ENCODE results near the gene EIF3C.
"Not testable (repeated sequence)": the region's sequence is repeated elsewhere in the genome, so short reads cannot be mapped to it uniquely, and the experiment has no call there.

- not testable (repeated sequence) for TF ChIP-seq CTCF (conservative IDR thresholded peaks at IDR 0.05 in 1 of 2, IDR thresholded peaks at IDR 0.05 in 1 of 2; ENCODE audit: low read depth in 1 of 2, low read length in 2 of 2); EZH2 (IDR thresholded peaks at IDR 0.05; ENCODE audit: low read length, missing control alignments)
Observed at GRCh38 chr16:28749997-28750465, 38.8 kb downstream of the EIF3C start.
